ENCODE results near the gene KCNMA1.

- no peak for TF ChIP-seq CTCF (IDR thresholded peaks at IDR 0.05)
- TF ChIP-seq MAX (IDR thresholded peaks at IDR 0.05; ENCODE audit: low read depth): no peak
- no peak for TF ChIP-seq REST (IDR thresholded peaks at IDR 0.05; ENCODE audit: low read depth, low read length)
- TF ChIP-seq ELF1 (IDR thresholded peaks at IDR 0.05): no peak
- no peak for TF ChIP-seq RFX5 (IDR thresholded peaks at IDR 0.05; ENCODE audit: low read length)
- no peak for TF ChIP-seq YY1 (IDR thresholded peaks at IDR 0.05; ENCODE audit: low read depth)
- no peak for TF ChIP-seq RXRA (IDR thresholded peaks at IDR 0.05; ENCODE audit: borderline replicate concordance, low read depth)
- TF ChIP-seq GABPA (IDR thresholded peaks at IDR 0.05; ENCODE audit: low read depth): no peak
- TF ChIP-seq TEAD4 (IDR thresholded peaks at IDR 0.05; ENCODE audit: borderline replicate concordance, insufficient read depth): no peak
Measured at GRCh38 chr10:77457266-77457665, 180.3 kb downstream of the KCNMA1 start.

All from SK-N-SH (cell line).